Transverse colon (tissue), 4 donors: ENCODE results near the gene SULF2.

Experiments used
- CTCF ChIP-seq, 5 experiments: fragments of 200-600 bp in 3 of 5; fragments of 450-650 bp in 2 of 5; sonication (generic) in 3 of 5; IDR thresholded peaks; 1 replicate in 2 of 5; 2 replicates in 3 of 5; pipeline ENCODE4 v1.5.1; 2016 to 2017; ENCODE audit warnings: antibody characterized with exemption in 5 of 5, inconsistent platforms in 3 of 5, mild to moderate bottlenecking in 2 of 5, moderate library complexity in 1 of 5
- POLR2AphosphoS5 ChIP-seq, 3 donors: sonication (generic); formaldehyde crosslinking; IDR thresholded peaks; one replicate each; pipeline ENCODE4 v1.6.1; 2016; ENCODE audit warnings: antibody characterized with exemption in 3 of 3

- TF ChIP-seq CTCF (IDR thresholded peaks at IDR 0.05) (no peak), POLR2AphosphoS5 (IDR thresholded peaks at IDR 0.05) (no peak)
Measured at GRCh38 chr20:47749339-47749738, 35.9 kb downstream of the SULF2 start.
